GM19452 (cell line): ENCODE results near the gene SREBF1.

Experiments
- ATAC-seq: cut with Tn5 transposase; IDR thresholded peaks from one replicate; pipeline ENCODE4 v1.9.1; 2021; ENCODE audit not compliant: unreplicated experiment

SREBF1 gene

DNA sequence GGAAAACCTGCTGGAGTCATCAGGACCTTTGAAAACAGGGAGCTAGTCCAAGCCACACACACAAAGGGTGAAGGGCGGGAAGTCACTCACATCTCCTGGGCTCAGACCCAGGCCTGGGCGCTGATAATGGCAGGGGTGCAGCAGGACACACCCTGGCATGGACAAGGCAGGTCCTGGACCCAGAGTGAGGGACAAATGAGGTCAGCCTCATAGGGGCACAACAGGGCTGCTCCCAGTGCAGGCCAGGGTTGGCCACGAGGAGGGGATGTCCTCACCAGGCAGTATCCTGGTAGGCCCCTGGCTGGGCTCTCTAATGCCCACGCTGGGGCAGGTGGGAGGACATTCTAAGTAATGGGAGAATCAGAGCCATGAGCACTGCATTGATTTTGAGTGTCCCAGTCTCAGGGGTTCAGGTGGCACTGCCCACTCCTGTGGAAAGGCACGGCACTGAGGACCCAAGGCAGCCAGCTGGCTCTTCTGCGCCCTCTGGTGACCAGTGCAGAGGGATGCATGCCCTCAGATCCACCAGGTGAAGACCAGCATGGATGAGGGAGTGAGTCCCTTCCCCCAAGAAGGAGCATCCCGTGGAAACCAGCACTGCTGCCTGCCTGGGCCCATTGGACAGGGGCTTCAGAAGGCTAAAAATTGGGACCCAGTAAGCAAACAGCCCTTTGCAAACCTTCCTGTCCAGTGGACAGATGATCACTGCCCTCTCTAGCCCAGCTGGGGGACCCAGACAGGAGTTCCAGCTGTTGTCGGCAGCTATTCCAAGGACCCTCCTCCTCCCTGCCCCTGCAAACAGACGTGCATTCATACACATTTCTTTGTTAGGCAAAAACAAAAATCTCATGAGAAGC, 23.4 kb upstream of the SREBF1 start:
- ATAC-seq = no peak

DNA sequence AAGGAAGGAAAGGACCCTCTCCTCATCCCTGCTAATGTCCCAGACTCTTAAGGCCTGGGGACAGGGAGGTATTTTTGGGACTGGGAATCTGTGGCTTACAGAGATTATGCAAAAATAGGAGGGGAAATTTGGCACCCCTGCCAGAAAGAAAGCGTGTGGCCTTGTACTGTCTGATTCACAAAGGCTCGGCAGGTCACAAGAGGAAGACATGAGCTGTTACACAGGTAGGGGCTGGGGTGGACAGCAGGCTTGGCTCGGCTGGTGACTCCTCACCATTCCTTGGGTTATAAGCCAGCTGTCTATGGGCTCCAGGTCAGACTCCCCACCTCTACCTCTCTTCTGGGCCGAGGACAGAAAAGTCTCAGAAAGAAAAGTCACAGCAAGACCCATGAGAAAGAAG, 20.7 kb upstream of the SREBF1 start:
- ATAC-seq = no peak

DNA sequence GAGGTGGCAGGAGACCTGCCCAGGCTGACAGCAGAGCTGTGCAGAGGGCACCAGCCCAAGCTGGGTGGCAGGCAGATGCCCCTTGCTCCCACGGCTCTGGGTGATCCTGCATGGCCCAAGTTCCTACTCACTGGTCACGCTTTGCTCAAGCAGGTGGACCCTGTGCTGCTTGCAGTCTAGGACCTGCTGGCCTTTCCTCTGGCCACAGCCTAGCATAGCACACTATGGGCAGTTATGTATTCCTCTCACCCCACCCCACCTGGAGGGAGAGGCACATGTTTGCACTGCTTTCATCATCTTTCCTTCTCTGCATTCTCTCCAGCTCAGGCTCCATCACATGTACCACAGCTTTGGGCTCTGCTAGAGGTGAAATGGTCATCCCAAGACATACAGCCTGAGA, 19.6 kb upstream of the SREBF1 start:
- ATAC-seq = no peak

DNA sequence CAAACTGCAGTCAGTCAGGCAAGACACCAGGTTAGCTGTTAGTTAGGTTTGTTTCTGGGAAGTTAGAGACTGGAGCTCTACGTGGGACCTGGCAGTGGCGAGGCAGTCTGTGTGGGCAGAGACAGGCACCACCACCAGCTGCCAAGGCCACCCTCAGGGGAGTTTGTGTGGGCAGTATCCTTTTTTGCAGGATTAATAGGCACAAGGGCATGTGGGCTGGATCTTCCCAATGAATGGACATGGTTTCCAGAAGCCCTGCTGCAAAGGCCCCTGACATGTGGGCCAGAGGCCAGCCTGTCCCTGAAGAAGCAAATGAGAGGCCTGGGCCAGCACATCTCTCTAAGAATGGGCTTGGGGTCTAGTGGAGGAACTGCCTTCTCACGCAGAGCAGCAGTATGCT, 19.2 kb upstream of the SREBF1 start:
- ATAC-seq = no peak

DNA sequence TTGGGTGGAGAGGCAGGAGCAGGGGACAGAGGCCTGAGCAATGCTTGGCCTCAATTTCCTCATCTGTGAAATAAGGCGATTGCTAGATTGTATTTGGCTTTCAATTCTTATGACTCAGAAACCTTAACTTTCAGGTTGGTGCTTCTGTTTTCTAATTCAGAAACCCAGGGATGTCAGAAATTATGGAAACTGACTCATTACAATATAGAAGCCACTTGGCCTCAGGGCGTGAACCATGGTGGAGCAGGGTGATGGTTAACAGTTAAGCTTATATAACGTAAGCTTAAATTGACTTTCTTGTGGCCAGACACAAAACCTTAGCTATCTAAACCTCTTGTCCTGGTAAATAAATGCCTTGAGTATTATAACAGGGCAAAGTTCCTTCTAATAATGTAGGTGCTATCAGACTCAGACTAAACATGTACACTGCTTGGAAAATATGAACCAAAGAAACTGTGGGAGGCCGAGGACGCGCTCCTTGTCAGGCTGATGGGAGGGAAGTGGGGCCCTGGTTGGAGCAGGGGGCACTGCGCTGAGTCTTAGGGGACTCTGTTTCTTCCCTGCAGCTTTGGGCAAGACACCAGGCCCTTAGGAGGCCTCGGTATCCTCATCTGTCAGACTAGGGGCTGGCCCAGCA, 17.1 kb upstream of the SREBF1 start:
- ATAC-seq = no peak

DNA sequence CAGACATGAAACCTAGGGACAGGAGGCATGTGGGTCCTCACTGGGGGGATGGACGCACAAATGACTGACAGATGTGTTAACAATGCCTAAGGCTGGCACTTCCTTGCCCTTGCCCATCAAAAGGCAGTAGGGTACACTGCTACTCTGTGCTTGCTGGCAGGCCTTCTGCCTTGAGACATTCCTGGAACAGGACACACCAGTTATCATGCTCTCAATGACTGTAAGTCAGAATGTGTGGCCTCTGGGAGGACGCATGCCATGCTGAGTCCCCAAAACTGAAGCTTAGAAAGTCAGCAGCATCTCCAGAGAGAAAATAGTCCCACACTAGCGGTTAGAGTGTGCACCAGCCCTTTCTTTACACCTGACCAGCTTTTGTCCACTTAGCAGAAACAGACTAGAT, 16.1 kb upstream of the SREBF1 start:
- no peak for ATAC-seq

DNA sequence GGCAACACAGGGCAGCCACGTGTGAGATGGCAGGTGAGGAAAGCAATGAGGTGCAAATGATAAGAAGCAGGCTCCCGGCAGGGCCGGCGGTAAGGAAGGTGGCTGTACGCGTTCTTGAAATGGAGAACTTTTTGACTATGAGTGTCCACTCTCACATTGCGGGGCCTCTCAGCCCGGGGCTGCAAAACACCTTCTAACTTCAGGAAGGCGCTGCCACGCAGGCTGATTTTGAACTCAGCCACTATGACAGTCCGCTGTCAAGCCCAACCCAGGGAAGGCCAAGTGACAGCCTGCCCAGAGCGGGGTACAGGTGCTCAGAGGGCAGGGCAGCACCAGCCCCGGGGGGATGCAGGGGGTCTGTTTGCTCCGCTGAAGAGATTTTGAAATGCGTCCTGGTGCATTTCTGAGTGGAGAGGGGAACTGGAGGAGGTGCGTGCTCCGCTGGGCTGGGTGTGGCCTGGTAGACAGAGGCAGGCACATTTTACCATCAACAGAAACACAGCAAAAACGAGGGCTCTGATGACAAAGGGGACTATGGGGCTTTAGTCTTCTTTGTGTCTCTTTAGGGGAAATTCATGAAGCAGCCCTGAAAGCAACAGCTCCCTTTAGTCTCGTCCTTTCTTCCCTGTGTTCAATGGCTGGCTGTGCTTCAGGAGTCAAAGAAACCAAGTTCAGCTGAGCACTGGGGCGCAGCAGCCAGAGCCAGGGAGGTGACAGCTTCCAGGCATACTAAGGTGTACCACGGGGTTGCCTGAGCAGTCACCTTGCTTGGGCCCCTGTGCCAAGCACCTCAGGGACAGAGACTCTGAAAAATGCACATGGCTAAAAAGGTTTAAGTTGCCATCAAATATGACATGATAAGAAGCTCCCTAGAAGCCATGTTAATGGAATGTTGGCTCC, 14.6 kb upstream of the SREBF1 start:
- ATAC-seq = no peak

DNA sequence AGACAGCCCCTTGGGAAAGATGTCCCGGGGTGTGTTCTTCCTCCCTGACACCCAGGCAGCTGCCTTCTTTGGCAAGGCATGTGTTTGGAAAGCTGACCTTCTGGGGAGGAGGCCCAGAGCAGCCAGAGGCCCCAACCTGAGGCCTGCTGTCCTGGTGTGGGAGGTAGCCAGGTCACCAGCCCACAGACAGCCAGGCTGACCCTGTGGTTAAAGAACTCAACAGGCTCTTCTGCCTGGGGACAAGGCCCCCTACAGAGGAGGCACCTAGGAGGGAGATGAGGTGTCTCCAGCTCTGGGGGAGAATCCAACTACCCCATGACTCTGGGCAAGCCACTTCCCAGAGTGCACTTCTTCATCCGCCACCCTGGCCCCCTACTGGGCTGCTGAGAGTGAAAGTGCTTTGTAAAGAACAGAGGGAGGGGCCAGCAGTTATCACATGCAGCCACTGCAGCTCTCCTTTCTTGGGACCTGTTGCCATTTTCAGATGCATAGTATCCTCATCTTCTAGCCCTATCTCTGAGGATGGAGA, 13.1 kb upstream of the SREBF1 start:
- no peak for ATAC-seq

DNA sequence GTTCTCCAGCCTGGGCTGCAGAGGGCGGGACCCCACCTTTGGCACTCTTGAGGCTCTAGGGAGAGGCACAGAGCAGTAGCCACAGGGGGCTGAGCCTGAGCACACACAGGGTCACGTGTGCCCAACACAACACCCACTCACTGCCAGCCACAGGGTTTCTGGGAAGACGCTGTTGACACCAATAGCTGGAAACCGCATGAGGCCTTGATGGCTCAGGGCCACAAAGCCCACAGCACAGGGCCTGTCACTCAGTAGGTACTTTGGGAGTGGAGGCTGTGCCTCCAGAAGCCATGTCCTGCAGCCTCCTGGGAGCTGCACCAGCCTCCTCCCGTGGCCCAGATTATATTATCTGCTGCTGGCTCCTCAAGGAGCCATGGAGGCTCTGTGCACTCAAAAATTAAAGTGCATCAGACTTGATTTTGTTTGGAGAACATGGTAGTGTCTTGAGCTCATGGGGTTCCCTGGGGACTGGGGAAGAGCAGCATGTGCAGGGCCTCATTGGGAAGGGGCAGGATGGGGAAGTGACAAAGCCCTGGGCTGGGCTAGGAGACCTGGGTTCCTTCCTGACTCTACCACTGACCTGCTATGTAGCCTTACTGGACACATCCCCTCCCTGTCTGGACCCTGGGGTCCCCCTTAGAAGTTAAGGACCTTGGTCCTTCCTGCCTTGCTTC, 12.5 kb upstream of the SREBF1 start:
- ATAC-seq = no peak

DNA sequence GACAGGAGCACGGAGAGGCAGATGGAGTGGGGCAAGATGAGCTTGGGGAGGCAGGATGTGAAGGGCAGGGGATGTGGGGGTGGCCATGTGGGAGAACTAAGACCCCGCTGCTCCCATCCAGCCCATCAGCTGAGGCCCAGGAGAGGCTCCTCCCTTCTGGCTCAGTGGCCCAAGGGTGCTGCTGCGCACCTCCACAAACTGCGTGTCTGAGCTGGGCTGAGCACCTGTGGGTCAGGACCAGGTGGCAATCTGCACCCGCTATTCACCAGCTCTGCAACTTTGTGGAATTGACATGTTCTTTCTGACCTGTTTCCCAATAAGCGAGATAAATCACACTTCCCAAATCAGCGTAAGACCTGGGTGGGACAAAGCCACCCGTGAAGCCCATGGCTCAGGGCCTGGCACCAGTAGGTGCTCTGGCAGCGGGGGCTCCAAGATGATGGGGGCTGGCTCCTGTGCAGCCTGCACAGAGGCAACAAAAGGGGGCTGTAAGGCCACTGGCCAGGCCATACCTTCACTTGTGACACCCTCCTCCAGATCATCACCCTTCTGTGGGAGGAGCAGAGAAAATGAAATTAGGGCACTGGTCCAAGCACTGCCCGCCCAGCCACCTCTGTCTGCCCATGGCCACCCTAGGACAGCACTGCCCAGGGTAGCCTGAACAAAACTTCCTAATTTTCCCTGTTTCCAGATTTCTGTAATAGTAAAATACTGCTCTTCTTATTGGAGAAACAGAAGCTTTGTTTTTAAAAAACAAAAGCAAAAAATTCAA, 11.7 kb upstream of the SREBF1 start:
- no peak for ATAC-seq

DNA sequence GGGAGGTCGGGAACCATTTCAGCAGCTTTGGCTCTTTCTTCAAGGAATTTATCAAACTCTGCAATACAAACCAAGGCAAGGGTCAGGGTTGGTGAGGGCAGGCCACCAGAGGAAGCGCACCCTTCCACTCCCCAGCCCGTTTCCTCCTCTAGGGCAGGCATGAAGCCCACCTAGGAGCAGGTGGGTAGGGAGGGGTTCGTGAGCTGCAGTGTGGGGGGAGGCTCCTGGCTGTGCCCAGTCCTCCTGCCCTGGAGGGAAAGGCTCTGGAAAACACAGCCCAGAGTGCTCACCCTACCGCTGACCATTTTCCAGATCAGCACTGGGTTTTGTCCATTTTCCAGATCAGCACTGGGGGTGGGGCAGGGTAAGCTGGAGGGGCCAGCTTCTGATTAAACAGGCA, 10.9 kb upstream of the SREBF1 start:
- ATAC-seq = no peak

DNA sequence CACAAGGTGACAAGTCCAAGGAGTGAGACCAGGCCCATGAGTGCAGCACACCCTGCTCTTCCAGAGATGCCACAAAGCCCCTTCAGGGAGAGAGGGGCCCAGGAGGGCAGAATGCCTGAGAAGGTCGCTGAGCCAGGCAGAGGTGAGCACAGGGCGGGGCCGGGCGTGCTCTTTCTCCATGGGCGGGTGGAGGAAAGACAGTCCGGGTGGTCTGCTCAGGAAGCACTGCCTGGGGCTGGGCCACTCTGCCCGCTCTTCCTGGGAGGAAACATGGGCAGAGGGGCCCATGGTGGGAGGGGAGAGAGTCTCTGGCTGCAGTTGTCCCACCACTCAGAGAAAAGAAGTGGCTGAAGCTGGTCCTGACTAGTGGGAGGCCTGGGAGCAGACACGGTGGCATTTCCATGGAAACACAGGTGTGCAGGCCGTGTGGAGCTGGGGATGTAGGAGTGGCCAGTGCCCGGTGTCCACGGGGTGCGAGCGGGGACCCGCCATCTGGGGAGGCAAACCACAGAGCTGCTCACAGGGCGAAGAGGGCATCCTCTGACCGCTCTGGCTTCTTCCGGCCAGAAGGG, 10.4 kb upstream of the SREBF1 start:
- ATAC-seq = no peak

DNA sequence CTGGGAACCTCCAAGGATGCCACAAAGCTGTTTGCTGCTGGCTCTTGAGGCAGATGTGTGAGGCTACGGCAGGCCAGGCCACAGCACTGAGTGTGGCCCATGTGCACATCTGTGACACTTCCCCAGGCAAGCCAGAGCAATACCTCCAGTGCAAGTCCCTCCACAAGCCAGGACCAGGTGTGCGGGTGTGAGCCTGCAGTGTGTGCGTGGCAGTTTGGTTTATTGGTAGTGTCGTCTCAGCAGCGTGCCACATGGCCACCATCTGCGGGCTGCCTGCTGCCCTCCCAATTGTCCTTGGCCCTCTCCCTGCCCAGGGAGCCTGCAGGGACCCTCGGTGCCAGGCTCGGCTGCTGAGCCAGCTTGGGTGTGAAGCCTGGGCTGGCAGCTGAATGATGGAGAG, 9.9 kb upstream of the SREBF1 start:
- no peak for ATAC-seq

DNA sequence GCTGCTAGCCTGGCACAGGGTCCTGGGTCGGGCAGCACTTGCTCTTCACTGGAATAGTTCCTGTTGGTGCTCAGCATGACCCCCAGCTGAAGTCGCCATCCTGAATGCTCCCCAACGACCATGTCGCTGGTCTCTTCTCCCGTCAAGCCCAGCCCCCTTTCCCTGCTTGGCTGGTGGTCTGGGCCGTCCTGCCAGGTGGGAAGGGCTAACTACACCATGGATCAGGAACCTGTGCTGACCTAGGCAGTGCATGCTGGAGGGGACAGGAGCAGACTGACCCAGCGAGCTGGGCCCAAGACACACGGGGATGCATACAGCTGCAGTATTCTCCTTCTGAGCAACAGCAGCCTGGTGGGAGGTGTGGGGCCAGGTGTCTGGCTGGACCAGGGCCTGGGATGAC, 9.2 kb upstream of the SREBF1 start:
- ATAC-seq = no peak

DNA sequence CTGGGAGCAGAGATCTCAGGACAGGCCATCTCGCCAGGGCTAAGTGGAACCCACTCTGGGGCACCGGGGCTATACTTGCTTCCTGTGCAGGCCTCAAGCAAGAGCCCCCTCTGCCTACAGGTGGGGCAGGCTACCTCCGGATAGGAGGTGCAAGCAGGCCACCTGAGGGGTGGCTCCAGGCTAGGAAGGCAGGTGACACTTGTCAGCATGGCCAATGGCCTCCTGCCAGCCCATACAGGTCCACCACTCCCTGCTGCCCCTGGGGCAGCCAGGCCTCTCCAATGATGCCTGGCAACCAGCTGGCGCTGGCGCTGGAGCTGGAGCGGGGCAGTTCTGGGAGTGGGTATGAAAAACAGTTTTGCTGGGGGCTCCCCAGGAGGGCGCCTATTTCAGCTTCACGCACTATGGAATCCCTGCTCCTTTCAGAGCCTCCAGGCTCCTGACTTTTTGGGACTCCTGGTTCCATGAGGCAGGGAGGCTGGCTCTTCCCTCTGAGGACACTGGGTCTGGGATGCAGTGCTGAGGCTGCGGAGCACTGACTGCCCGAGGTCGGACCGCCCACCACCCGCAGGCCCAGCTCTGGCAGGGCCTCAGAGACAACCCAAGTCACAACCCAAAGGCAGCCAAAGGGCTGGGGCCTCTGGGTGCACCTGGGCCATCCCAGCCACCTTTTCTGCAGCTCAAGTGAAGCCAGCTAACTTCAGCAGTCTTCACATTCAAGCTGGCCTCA, 8.4 kb upstream of the SREBF1 start:
- no peak for ATAC-seq

DNA sequence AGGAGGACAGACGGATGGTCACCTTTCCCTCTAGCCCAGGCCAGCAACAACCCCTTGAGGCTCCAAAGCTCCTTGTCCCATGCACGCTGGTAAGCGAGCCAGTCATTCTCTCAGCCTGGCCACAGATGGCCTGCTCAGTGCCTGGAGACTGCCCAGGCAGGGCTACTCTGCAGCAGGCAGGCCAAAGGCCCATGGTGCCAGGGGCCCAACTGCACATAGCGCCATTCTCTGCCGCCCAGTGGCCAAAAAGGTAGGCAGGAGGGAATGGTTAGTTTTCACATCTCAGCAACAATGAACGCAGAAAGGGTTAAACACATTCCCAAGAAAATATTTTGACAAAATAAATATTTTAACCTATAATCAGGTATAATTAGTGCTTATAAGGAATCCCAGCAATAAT, 7.7 kb upstream of the SREBF1 start:
- ATAC-seq = no peak

DNA sequence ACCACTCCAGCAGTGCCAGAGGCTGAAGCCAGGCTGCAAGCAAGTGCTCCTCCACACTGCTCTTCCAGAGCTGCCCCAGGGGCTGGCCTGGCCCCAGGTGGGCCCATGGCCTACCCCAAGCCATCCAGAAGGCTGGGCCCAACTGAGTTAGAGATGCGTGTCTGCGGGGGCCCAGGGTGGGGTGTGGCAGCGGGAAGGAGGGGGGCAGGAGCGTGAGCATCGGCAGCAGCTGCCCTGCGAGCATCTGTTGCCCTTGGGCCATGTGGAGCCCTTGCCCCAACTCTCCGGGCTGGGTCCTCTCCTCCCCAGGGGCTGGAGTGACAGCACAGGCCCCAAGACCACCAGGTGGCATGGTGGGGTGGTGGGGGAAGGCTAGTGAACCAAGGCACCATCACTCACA, 7.3 kb upstream of the SREBF1 start:
- no peak for ATAC-seq

DNA sequence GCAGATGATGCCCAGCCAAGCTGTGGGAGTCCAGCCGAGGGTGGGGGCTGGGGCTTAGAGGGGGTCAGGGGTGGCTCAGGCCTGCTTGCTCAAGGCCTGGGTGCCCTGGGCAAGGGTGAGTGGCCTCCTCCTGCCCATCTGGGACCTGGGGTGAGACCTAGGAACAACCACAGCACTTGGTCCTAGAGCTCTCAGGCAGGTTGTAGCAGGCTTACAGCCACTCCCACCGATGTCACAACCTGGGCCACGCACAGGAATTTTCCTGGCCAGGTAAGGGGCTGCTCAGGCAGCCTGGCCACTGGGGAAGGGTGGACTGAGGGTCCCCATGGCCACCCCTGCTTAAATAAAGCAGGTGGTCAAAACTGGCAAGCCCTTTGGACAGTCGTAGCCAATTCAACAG, 6.3 kb upstream of the SREBF1 start:
- no peak for ATAC-seq
